ENCODE results near the gene PRKCA.

DNA sequence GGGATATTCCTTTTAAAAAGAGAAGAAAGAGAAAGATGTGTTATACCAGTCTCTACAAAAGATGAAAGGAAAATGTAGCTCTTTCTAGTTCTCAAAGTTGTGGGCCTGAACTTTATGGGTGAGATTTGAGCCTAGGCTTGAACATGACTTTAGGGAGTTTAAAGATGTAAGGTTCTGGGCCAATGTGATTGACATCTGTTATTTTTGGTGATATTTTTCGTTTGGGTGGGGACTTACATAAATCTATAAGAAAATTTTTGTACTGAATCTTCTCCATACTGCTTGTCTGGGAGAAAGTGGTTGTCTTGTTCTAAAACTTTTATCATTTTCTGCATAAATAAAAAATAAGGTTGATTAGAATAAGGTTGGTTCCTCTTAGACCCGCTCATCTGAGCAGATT, 4.8 kb downstream of the PRKCA start:
- TF ChIP-seq SUZ12 (IDR thresholded peaks at IDR 0.05; ENCODE audit: extremely low read depth, insufficient read depth, insufficient read length) (no peak), ZNF274 (IDR thresholded peaks at IDR 0.05; ENCODE audit: low read depth, low read length) (no peak)

Measured in NT2/D1 (cell line).